Cardiac fibroblast (primary cell): ENCODE measurements around the gene USP3.

ENCODE experiments used
- DNase-seq, 2 donors: peaks; one replicate each; pipeline versions ENCODE4 v3.0.0 to v3.0.0-alpha.2; 2010; ENCODE audit warnings: low read depth in 2 of 2
- H3K4me3 ChIP-seq, 2 donors: replicated peaks in 1 of 2; 1 replicate in 1 of 2; 2 replicates in 1 of 2; pipeline ENCODE4 v1.5.1; 2011; ENCODE audit warnings: low read depth in 2 of 2, low read length in 2 of 2, mild to moderate bottlenecking in 2 of 2, moderate library complexity in 1 of 2
- TF ChIP-seq, protein P1 (sequence below): IDR thresholded peaks from one replicate; pipeline ENCODE4 v1.5.1; 2011; ENCODE audit warnings: low read depth, mild to moderate bottlenecking, low read length, inconsistent platforms

Gene USP3

DNA sequence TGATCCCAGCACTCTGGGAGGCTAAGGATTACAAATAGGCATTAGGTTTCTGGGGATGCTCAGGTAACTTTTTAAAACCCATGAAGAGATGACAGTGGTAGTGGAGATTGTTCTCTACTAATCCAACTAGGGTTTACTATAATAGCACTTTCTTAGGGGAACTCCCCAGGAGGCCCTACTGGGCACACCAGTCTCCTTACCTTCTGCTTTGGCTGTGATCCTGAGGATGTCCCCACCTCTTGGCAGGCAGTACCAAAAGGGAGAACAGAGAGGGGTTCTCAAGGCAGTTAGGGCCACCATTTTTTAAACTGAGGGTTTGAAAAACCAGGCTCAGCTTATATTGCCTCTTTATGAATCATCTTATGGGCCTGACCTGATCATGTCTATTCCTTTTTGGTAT, 77.8 kb downstream of the USP3 start:
- no peak for DNase-seq
- TF ChIP-seq, protein P1, sequence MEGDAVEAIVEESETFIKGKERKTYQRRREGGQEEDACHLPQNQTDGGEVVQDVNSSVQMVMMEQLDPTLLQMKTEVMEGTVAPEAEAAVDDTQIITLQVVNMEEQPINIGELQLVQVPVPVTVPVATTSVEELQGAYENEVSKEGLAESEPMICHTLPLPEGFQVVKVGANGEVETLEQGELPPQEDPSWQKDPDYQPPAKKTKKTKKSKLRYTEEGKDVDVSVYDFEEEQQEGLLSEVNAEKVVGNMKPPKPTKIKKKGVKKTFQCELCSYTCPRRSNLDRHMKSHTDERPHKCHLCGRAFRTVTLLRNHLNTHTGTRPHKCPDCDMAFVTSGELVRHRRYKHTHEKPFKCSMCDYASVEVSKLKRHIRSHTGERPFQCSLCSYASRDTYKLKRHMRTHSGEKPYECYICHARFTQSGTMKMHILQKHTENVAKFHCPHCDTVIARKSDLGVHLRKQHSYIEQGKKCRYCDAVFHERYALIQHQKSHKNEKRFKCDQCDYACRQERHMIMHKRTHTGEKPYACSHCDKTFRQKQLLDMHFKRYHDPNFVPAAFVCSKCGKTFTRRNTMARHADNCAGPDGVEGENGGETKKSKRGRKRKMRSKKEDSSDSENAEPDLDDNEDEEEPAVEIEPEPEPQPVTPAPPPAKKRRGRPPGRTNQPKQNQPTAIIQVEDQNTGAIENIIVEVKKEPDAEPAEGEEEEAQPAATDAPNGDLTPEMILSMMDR: no peak
- no peak overlapping the region for H3K4me3 ChIP-seq

DNA sequence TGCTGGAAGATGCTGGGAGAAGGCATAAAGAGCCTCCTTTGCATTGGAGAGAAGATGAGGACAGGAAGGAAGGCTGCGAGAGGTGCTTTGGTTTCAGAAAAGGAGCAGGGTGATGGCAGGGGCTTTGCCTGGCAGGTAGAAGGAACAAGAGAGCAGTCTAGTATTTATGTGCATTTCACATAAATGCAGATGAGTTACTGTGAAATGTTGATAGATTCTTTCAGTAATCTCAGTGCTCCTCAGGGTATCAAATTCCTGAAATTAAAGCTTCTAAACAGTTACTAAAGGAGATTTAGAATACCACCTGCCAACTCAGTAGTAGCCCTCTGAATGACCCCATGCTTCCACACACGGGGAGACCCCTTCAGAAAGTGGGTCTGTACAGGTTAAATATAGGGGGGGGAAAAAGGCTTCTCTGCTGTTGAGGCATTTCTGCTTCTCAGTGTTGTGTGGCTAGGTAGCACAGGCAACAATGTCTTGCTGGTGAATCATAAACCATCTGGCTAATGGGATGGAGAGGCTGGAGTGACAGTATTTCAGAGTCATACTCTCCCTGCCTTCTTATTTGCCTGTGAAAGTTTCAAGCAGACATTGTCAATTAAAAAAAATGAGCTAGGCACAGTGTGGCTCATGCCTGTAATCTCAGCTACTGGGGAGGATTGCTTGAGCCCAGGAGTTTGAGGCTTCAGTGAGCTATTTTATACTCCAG, 78.5 kb downstream of the USP3 start:
- TF ChIP-seq, protein P1: no peak
- peak; percentile 30 to 85 for DNase-seq
- H3K4me3 ChIP-seq: no peak overlapping the region

DNA sequence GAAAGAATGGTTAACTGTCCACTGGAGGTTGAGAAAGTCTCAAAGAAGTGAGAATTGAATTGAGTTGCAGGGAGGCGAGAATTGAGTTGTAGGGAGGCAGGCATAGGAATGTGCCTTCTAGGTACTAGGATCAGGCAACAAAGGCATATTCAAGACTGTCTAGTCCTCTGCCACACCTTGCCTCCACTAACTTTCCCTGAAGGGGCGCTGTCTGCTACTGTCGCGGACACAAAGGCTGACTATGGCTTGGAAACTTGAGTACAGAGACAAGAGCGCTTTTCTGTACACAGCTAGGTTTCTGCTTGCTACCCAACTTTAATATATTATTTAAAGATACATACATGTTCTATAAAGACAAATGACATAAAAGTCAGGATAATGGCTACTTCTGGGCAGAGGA, 82.4 kb downstream of the USP3 start:
- TF ChIP-seq, protein P1: no peak
- DNase-seq: no peak

DNA sequence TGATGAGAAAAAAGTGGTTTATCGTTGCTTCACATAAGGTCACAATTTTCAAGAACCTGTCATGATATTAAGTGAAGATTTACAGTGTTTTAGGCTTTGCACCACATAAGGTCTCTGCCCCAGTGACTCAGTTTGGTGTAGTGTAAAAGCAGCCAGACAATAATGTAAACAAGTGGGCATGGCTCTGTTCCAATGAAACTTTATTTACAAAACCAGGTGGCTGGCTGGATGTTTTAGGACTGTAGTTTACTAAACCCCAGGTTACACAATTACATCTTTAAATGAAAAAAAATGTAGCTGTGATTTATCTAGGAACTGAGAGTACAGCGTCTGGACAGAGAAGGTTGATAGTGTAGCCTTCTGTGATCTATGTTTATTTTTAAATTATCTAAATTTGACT, 83.1 kb downstream of the USP3 start:
- TF ChIP-seq, protein P1: no peak
- no peak overlapping the region for H3K4me3 ChIP-seq
- DNase-seq: peak; percentile 17 to 27

More for the DNA sequence above, 82.4 kb downstream of the USP3 start:
- no peak overlapping the region for H3K4me3 ChIP-seq

DNA sequence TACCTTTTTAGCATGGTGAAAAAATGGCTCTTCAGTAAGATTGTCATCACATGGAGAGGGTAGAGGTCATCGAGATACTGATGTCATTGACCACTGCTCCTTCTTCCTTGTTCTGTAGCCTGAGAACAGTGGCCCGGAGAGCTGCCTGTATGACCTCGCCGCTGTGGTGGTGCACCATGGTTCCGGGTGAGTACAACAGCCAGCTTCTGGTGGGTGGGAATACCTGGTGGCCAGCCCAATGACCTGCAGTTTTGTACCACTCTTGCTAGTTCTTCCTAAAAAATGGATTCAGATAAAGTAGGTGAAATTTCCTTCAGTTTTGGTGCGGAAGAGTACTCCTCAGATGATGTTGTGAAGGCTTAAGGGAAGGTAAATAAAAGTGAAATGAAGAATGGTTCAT, 84.4 kb downstream of the USP3 start:
- TF ChIP-seq, protein P1: no peak
- no peak overlapping the region for H3K4me3 ChIP-seq
- no peak for DNase-seq

DNA sequence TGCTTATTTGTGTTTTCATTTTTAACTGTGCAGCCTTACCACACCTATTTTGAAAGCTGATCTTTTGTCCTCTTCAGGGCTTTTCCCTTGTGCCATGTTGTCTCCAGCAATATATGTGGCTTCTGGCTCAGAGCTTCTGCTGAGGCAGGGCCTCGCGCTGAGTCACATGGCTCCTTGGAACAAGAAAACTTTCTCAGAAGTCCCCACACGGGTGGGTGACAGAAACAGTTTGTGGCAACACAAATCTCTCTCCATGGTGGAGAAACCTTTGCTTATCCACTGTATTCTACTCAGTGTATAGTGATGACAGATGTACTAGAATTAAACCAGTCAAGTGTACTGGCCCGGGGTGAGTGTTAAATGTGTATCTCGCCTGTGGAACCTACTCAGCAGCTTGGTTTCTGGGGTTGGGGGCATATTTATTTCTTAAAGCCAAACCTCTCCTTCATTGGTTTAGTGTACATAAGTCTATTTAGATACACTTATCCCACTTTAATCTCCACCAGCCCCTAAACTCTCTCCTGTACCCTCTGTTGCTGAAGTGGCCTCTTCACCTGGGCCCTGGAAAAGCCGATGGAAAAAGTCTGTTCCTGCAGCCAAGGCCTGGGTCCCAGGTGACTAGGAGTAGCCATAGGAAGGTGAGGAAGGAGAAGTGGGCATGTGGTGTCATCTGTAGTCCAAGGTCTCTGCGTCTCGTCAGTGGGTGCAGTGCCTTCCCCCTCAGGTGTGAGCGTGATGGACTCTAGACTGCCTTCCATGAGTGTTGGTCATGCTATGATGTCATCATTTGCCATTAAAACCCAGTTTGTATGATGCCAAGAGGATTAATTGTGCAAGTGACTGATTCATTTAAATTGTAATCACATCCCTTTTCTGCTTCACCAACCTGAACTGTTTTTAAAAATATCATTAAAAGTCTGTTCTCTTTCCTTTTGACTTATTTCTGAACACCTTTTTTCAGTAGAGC, 89.6 kb downstream of the USP3 start:
- H3K4me3 ChIP-seq: no peak overlapping the region
- peak in 1 of 2 donors; percentile 29 for DNase-seq
- TF ChIP-seq, protein P1: no peak
